HPDE6-E6E7 (cell line): ENCODE results near the gene TTF1.
"Not testable (repeated sequence)": the region's sequence is repeated elsewhere in the genome, so short reads cannot be mapped to it uniquely, and the experiment has no call there.

Source experiments
- DNase-seq: peaks from one replicate; pipeline ENCODE4 v3.0.0; 2011; ENCODE audit warnings: missing footprints; ENCODE audit errors: extremely low spot score

The TTF1 gene

DNA sequence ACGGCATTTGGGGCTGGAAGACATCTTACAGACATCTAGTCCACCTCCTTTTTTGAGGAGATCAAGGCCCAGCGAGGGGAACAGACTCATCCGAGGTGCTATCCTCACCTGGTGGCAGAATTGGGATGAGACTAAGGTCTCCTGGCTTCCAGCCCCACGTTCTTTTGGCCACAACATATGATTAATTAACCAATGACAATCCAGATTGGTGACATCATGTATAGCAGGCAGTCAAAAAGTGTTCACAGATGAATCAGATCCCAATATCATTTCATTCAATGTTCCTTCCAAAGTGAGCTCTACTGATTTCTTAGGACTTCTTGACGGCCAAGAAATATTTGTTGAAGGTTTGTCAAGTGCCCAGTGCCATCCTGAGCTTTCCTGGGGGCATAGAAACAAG, 7.3 kb upstream of the TTF1 start:
- no peak for DNase-seq

DNA sequence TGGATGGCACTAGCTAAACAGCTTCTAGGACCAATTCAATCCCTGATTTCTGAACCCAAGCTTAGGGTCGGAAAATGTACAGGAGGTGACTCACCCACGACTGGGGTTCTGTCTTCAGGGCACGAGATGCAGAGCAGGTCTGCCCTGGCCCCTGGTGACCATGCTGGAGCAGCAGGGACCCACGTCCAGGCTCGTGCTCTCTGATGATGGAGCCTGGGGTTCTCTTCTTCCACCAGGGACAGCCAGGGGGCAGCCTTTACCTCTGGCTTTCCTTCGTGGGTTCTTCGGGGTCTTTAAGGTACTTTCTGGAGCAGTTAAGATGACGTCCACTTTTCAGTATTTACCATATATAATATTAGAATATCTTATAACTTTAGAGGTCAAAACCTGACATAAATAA, 5.4 kb upstream of the TTF1 start:
- DNase-seq, result no peak

DNA sequence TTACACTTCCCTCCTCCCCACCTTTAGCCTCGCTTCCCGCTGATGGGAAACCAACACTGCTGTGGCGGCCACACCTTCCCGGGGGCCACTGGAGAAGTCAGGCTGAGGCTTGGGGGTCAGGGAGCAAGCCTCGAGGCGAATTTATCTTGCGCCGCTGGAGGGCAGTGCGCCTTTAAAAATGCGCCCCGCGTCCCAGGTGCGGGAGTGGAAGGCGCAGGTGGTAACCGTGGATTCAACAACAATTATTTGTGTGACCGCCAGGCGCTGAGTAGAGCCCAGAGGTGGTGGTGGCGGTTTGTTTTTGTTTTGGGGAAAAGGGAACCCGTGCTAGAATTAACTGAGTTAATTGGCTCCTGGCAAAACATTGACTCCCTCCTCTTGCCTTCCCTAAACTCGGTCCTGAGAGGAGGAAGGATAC, 4.5 kb upstream of the TTF1 start:
- DNase-seq, result peak; percentile 60

DNA sequence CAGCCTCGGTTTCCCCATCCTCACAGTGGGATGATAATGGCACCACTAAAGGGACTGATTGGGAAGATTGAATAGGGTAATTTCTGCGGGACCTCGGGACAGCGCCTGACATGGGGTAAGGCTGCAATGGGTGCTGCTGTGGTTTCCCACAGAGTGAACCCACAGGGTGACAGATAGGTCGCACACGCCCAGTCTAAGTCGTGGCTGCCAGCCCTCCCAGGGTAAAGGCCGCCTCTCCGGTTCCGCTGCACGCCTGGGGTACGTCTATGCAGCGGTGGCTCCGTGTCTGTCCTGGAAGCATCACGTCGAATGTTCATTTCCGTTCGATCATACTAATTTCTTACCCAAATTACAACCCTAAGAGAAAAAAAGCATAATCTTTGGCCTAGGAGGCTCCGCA, 4.0 kb upstream of the TTF1 start:
- DNase-seq, result no peak

DNA sequence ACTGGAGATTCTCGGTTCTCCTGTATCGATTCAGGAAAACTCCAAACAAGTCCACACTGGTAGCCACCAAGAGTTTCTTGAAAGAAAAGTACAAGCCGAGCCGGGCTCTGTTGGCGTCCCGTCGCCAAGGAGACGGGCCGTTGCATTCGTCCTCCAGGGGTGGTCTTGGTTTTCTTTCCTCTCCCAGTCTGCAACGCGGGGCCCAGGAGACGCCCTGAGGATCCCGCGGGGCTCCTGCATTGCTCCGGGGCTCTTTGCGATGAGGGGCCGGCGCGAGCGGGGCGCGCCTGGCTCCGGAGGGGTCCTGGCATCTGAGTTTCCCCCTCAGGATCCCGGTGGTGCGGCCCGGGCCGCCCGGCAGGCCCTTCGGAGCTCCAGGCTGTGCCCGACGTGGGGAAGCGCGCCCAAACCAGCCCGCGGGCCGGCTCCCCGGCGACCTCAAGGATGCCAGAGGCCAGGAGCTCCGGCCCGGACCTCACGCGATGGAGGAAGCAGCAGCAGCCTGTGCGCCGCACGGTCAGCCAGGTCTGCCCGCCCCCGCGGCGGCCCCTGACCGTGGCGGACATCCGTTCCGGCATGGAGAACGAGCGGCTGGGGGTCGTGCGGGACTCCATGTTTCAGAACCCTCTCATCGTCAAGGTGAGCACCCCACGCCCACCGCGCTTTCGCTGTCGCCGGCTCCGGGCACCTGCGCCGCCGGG, 3.3 kb upstream of the TTF1 start, which contains the start of gene CFAP77:
Gene CFAP77, plus strand, starts transcription at position 384 of the 701 bp plus-strand sequence. Its CDS starts 61 bp downstream, at position 445.
- DNase-seq, result peak; percentile 56

DNA sequence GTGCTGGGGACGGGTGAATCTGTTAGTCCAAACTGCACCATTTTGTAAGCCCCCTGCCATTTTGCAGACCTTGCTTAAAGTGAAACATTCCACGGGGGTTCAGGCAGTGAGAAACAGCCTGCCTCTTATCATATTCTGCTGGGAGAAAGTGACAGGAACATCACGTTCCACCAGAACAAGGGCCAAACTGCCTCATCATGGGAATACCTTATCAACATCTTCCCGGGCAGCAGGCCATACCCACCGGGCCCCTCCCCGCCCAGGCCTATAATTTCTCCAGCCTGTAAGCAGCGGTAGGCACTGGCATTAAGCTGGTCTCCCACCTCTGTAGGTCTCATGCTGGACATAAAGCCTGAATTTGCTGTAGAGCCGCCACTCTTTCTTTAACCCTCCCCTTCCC, 1.9 kb upstream of the TTF1 start:
- no peak for DNase-seq

DNA sequence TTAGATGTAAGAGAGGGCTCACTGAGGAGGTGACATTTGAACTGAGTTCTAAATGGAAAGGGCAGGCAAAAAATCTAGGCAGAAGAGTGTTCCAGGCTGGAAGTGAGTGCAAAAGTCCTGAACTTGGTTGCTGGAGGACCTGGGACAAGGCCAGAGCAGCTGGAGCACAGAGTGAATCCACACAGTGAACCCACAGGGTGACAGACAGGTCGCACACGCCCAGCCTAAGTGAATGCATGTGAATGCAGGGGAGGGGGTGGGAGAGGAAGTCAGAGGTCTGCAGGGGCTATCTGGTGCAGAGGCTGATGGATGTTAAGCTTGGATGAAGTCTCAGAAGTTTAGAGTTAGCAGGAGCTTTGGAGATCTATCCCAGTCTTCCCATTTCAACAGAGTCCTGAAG, 556 bp upstream of the TTF1 start:
- DNase-seq, result no peak

DNA sequence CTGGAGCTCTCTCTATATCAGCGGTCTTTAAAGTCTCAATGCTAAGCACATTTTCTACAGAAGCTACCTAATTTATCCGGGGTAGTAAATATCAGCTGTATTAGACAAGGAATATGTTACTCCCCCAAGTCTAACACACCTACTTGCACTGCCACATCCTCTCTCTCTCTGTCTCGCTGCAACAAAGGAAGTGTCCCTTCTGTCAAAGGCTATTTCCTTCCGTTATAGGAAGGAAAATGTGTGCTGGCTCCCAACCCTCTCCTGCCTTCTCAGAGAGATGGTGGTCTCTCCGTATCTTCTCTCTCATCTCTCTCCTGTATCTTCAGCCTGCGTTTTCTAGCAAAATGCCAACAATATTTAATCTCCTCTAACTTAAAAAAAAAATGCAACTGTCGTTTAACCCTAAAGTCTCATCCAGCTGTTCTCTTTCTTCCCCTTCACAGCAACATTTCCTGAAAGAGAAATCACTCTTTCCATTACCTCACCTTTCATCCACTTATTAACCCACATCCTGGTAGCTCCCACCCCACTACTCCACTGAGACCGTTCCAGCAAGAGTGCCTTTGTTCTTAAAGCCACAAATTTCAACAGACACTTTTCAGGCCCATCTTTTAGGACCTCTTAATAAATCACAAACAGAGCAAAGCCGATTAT, 2.3 kb downstream of the TTF1 start:
- DNase-seq, result no peak

DNA sequence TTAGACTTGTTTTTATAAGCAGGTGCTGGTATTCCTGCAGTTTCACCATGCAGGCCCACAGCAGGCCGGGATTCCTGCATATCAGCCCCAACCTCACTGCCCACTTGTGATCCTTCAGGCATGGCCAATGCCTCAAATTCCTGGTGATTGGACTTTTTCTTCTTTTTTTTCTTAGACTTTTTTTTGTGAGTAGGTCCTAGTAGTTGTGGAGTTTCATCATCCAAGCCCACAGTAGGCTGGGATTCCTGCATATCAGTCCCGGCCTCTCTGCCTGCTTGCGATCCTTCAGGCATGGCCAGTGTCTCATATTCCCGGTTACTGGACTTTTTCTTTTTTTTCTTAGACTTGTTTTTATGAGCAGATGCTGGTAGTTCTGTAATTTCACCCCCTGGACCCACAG, 4.8 kb downstream of the TTF1 start:
- DNase-seq, result no peak

- no peak for DNase-seq
These were observed 11.1 kb downstream of the TTF1 start for GRCh38 chr9:132395560-132395959.

GRCh38 chr9:132391449-132391848, 15.2 kb downstream of the TTF1 start:
- no peak for DNase-seq

DNA sequence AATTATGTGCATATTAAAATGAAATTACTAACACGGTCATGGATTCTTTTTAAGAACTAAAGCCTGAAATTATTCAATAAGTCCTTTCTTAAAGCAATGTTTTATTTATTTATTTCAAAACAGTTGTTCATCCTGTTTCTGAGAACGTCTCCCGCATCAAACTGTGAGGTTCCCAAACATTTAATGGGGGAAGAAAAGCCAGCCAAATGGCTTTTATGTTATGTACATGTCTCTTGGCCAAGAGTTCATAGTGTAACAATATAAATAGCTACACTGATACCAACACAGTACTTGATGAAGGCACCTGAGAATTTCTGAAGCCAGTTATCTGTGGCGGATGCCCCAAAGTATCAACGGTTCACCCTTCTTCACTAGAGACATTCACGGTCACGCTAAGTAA, 15.7 kb downstream of the TTF1 start:
- no peak for DNase-seq

DNA sequence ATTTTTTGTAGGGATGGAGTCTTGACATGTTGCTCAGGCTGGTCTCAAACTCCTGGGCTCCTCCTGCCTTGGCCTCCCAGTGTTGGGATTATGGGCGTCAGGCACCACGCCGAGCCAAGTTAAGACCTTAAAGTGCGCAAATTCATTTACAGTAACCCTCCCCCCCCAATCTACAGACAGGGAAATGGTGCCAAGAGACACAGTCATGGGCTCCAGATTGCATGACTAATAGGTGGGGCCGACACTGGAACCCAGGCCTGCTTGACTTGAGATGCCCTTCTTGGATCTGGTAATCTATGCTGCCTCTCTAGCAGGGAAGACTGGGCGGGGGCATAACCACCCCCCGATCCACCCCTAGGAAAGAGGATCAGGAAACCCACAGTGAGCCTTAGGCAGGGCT, 19.5 kb downstream of the TTF1 start:
- no peak for DNase-seq

DNA sequence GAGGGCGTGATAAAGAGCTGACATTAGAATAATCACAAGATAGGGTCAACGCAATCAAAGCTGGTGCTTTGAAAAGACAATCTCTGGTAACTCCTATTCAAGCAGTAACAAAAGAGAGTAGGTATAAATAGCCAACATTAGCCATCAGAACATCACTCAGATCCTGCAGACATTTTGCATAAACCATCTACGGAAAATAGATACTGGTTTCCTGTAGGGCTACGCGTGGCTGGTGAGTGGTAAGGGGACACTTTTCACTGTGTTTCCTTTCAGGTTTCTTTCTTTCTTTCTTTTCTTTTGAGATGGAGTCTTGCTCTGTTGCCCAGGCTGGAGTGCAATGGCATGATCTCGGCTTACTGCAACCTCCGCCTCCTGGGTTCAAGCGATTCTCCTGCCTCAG, 22.3 kb downstream of the TTF1 start:
- DNase-seq, result no peak

- no peak for DNase-seq
These were observed 23.2 kb downstream of the TTF1 start for GRCh38 chr9:132383462-132383883.

GRCh38 chr9:132381966-132382541, 24.6 kb downstream of the TTF1 start:
- no peak for DNase-seq

DNA sequence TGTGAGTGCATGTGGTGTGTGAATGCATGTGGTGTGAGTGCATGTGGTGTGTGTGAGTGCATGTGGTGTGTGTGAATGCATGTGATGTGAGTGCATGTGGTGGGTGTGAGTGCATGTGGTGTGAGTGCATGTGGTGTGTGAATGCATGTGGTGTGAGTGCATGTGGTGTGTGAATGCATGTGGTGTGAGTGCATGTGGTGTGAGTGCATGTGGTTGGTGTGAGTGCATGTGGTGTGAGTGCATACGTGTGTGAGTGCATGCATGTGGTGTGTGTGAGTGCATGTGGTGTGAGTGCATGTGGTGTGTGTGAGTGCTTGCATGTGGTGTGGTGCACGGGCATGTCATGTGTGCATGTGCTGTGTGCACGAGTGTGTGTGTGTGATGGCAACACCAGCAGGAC, 28.2 kb downstream of the TTF1 start:
- DNase-seq, result not testable (repeated sequence)

- not testable (repeated sequence) for DNase-seq
These were observed 28.9 kb downstream of the TTF1 start for GRCh38 chr9:132377769-132378168.

- no peak for DNase-seq
These were observed 34.2 kb downstream of the TTF1 start for GRCh38 chr9:132372177-132373095.

GRCh38 chr9:132370592-132370991, 36.0 kb downstream of the TTF1 start:
- no peak for DNase-seq

DNA sequence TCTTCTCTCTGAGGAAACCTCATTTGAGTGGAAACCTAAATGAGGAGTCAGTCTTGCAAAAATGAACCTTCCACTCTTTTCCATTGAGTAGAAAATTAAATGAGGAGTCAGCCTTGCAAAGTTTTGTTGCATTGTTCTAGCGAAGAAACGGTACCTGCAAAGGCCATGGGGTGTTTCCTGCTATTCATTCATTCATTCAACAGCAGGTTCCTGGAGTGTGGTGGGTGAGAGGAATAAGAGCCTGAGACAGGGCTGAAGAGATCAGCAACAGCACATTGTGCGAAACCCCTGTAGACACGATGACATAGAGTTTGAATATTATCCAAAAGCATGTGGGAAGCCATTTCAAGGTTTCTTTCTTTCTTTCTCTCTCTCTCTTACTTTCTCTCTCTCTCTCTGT, 37.2 kb downstream of the TTF1 start:
- no peak for DNase-seq
